Transverse colon (tissue), 4 donors: Measurements from ENCODE around the gene PPP1R17.

Experiments
- POLR2A ChIP-seq: fragments of 450-650 bp; IDR thresholded peaks from one replicate; pipeline ENCODE4 v1.6.1; 2016; ENCODE audit warnings: antibody characterized with exemption, mild to moderate bottlenecking, moderate library complexity
- POLR2AphosphoS5 ChIP-seq, 3 donors: sonication (generic); formaldehyde crosslinking; IDR thresholded peaks; one replicate each; pipeline ENCODE4 v1.6.1; 2016; ENCODE audit warnings: antibody characterized with exemption in 3 of 3
- TF ChIP-seq, protein P1 (sequence below), 5 experiments: fragments of 200-600 bp in 3 of 5; fragments of 450-650 bp in 2 of 5; sonication (generic) in 3 of 5; IDR thresholded peaks; 1 replicate in 2 of 5; 2 replicates in 3 of 5; pipeline ENCODE4 v1.5.1; 2016 to 2017; ENCODE audit warnings: antibody characterized with exemption in 5 of 5, inconsistent platforms in 3 of 5, mild to moderate bottlenecking in 2 of 5, moderate library complexity in 1 of 5

- TF ChIP-seq POLR2AphosphoS5 (IDR thresholded peaks at IDR 0.05) (no peak), POLR2A (no peak)
- TF ChIP-seq, protein P1, sequence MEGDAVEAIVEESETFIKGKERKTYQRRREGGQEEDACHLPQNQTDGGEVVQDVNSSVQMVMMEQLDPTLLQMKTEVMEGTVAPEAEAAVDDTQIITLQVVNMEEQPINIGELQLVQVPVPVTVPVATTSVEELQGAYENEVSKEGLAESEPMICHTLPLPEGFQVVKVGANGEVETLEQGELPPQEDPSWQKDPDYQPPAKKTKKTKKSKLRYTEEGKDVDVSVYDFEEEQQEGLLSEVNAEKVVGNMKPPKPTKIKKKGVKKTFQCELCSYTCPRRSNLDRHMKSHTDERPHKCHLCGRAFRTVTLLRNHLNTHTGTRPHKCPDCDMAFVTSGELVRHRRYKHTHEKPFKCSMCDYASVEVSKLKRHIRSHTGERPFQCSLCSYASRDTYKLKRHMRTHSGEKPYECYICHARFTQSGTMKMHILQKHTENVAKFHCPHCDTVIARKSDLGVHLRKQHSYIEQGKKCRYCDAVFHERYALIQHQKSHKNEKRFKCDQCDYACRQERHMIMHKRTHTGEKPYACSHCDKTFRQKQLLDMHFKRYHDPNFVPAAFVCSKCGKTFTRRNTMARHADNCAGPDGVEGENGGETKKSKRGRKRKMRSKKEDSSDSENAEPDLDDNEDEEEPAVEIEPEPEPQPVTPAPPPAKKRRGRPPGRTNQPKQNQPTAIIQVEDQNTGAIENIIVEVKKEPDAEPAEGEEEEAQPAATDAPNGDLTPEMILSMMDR (IDR thresholded peaks at IDR 0.05): no peak
Measured at GRCh38 chr7:31642681-31643115, 44.3 kb upstream of the PPP1R17 start.
